ENCODE measurements around the gene OSBP2. TPM values are rescaled to one million over a fixed set of nuclear protein-coding genes. Genes with fewer than 3 reads are reported as not detected.

OSBP2 gene
- total and polyA plus RNA-seq, 9 donors: 1.3 to 5.1 (median 1.4) TPM

GRCh38 chr22:30665266-30665665 lies 29.4 kb upstream of the OSBP2 start:
- Histone ChIP-seq H3K4me1 (ENCODE audit: insufficient read depth) (peaks cover 4% of the 10 kb centered on the region), H3K36me3 (no peaks in the 10 kb centered on the region), H3K9me3 (no peaks in the 10 kb centered on the region), H3K27ac (no peak overlapping the region), H3K27me3 (no peaks in the 10 kb centered on the region), H3K4me3 (no peak overlapping the region)
- TF ChIP-seq POLR2A (IDR thresholded peaks at IDR 0.05): no peak
- TF ChIP-seq EP300 (IDR thresholded peaks at IDR 0.05): no peak
- no peak for TF ChIP-seq CTCF (IDR thresholded peaks at IDR 0.05)
- intact Hi-C loops (cut with DNase I): no loop called here
- no peak for DNase-seq
- WGBS, 3 donors: 82 to 87% (median 86%) methylated on average over 2 of the region's 2 CpGs

DNA sequence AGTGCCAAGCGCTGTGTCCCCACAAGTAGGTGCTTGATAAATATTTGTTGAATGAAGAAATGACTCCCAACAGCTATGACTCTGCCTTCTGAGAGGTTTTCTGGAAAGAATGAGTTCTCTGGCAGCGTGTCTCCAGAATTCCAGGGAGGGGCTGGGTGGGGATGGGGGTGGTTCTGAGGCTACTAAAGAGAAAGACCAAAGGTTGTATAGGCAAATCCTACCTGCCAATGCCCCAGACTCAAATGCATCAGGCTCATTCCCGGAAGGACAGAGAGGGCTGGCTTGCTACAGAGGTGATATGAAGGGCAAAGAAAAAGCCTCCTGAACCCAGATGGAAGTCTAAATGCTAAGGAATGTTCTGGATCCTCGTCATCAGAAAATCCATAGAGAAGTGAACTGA lies 28.9 kb upstream of the OSBP2 start:
- TF ChIP-seq CTCF (IDR thresholded peaks at IDR 0.05): no peak
- TF ChIP-seq POLR2A (IDR thresholded peaks at IDR 0.05): no peak
- TF ChIP-seq EP300 (IDR thresholded peaks at IDR 0.05): no peak
- no peaks in the 10 kb centered on the region for H3K36me3 ChIP-seq
- no peaks in the 10 kb centered on the region for H3K9me3 ChIP-seq
- 90 to 96% (median 95%) methylated on average over 4 of the region's 4 CpGs for WGBS, 3 donors
- intact Hi-C loops (cut with DNase I): no loop called here
- H3K27me3 ChIP-seq: no peaks in the 10 kb centered on the region
- H3K4me3 ChIP-seq: no peak overlapping the region
- peaks cover 4% of the 10 kb centered on the region for H3K4me1 ChIP-seq (ENCODE audit: insufficient read depth)
- H3K27ac ChIP-seq: no peak overlapping the region
- DNase-seq: no peak

DNA sequence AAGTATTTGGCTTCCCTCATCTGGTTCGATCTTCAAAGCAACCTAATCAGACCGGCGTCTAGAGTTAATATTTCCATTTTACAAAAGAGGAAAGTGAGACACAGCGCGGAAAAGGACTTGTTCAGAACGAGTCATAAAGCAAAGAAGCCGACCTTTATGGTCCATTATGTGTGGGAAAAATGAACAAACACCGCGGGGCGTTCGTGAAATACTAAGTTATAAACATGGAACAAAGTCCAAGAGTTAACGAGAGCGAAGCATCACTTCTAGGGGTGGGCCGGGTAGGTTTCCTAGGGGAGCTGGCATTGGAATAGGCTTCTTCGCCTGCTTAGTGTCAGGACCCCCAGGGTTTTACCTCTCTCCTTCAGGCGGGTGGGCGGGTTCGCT lies 27.6 kb upstream of the OSBP2 start:
- Histone ChIP-seq H3K27ac (no peak overlapping the region), H3K4me1 (ENCODE audit: insufficient read depth) (peaks cover 4% of the 10 kb centered on the region), H3K9me3 (no peaks in the 10 kb centered on the region), H3K36me3 (no peaks in the 10 kb centered on the region), H3K4me3 (peak overlapping the region; percentile 65), H3K27me3 (no peaks in the 10 kb centered on the region)
- intact Hi-C loops (cut with DNase I): no loop called here
- no peak for DNase-seq
- 1 to 2% (median 2%) methylated on average over 18 of the region's 18 CpGs for WGBS, 3 donors
- TF ChIP-seq EP300 (IDR thresholded peaks at IDR 0.05) (no peak), POLR2A (IDR thresholded peaks at IDR 0.05) (no peak), CTCF (IDR thresholded peaks at IDR 0.05) (no peak)

DNA sequence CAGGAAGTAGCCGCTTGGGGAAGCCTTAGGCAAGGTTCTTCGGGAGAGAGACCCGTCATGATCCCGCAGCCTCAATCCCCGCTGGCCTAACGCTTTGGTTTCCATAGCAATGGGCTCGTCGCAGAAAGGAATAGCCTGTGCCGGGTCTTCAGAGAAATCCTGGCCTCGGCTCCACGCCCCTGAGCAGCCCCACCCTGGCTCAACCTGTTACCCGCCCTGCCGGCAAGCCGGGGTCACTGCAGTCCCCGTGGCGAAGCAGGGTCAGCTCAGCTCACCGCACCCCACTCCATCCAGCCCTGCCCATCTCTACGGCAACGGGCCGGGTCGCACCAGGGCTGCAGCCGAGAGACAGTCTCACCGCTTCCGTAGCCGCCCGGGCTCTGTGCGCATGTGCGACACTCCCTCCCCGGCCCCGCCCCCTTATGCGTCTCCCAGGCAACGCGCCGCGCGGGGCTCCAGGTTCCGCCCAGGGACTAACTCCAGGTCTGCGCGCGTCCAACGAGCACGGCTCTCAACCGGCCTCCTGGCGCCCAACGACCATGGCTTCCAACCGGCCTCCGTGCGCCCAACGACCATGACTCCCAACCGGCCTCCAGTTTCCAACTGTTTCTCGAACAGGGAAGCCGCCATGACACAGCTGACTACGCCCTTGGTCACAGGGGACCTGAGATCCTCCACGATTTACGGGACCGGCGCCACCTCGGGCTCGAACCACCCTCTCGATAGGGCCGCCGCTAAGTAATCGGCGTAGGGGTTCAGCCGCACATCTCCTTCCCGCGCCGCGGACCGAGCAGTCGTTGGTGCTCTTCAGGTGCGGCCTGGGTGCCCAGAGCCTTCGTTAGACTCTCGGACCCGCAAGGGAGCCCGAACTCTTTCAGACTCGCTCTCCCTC lies 26.9 kb upstream of the OSBP2 start, which contains the start of gene DUSP18:
TSS of gene DUSP18 (minus strand) at position 382 of the 892 bp plus-strand sequence. CDS start 3,872 bp downstream, outside the sequence.
- Histone ChIP-seq H3K9me3 (no peaks in the 10 kb centered on the region), H3K4me3 (peak within 1 kb of the TSS; percentile 65), H3K36me3 (no peaks in the 10 kb centered on the region), H3K27ac (no peak within 1 kb of the TSS), H3K4me1 (ENCODE audit: insufficient read depth) (peaks cover 4% of the 10 kb centered on the region), H3K27me3 (no peaks in the 10 kb centered on the region)
- intact Hi-C loops (cut with DNase I): no loop called here
- DNase-seq: peak; percentile 90 to 98 (median 95)
- TF ChIP-seq POLR2A (IDR thresholded peaks at IDR 0.05) (peak; percentile 24), CTCF (IDR thresholded peaks at IDR 0.05) (peak in 2 of 3 donors; percentile 32 to 37), EP300 (IDR thresholded peaks at IDR 0.05) (no peak)
- WGBS, 3 donors: 1% methylated on average over 73 to 77 of the region's 77 CpGs
